Smooth muscle cell of the pulmonary artery (primary cell): Measurements from ENCODE around the gene SYNGR4. TPM values are rescaled to one million over a fixed set of nuclear protein-coding genes. Genes with fewer than 3 reads are reported as not detected.

Experiments
- total RNA-seq: library from RNA; depleted of rRNA; stranded (reverse); fragments of >200 nt; gene quantifications from 2 replicates; pipeline ENCODE4 v1.2.3, GENCODE V29; 2014

The SYNGR4 gene
- total RNA-seq: not detected in 2 replicates

GRCh38 chr19:48363810-48364597 is at the start of gene SYNGR4, which contains the start of gene TMEM143:
Gene SYNGR4 (plus strand): TSS chr19:48364367. CDS start chr19:48365843, 1,476 bp downstream.
Gene TMEM143 (minus strand): TSS chr19:48363940. CDS start chr19:48363920, 20 bp downstream.

GRCh38 chr19:48325265-48325910 is 38.8 kb upstream of the SYNGR4 start, which contains the start of gene EMP3:
Gene EMP3 (plus strand): TSS chr19:48325552. CDS start chr19:48326845, 1,293 bp downstream.

GRCh38 chr19:48391100-48392005 is 27.2 kb downstream of the SYNGR4 start, which contains the start of gene KDELR1:
Gene KDELR1 (minus strand): TSS chr19:48391551. CDS start chr19:48391358, 193 bp downstream.

GRCh38 chr19:48393559-48394330 is 29.6 kb downstream of the SYNGR4 start, which contains the start of gene GRIN2D:
Gene GRIN2D (plus strand): TSS chr19:48393668. CDS start chr19:48398393, 4,725 bp downstream.

Other genes with a start within 250 kb of the SYNGR4 start
- 10.6 and 11.2 TPM in 2 replicates for gene LIG1, start 194.0 kb upstream of the SYNGR4 start, total RNA-seq
- gene ZSWIM9, start 193.7 kb upstream of the SYNGR4 start, total RNA-seq: 5.3 and 6.9 TPM in 2 replicates
- gene CARD8, start 108.5 kb upstream of the SYNGR4 start, total RNA-seq: 17.7 and 23.4 TPM in 2 replicates
- gene ZNF114, start 94.3 kb upstream of the SYNGR4 start, total RNA-seq: 0.59 TPM in 1 of 2 replicates, not detected in the other
- 132 and 188 TPM in 2 replicates for gene EMP3, start 38.8 kb upstream of the SYNGR4 start, total RNA-seq
- gene TMEM143, start 427 bp upstream of the SYNGR4 start, total RNA-seq: 5.2 and 7.3 TPM in 2 replicates
- 118 TPM in 2 replicates for gene KDELR1, start 27.2 kb downstream of the SYNGR4 start, total RNA-seq
- 0.59 and 1.1 TPM in 2 replicates for gene GRIN2D, start 29.3 kb downstream of the SYNGR4 start, total RNA-seq
- gene GRWD1, start 81.6 kb downstream of the SYNGR4 start, total RNA-seq: 22.2 and 29.3 TPM in 2 replicates
- 0.65 and 1.1 TPM in 2 replicates for gene KCNJ14, start 91.2 kb downstream of the SYNGR4 start, total RNA-seq
- gene CYTH2, start 105.0 kb downstream of the SYNGR4 start, total RNA-seq: 24.0 and 33.6 TPM in 2 replicates
- 0.33 and 0.89 TPM in 2 replicates for gene LMTK3, start 147.5 kb downstream of the SYNGR4 start, total RNA-seq
- gene SULT2B1, start 187.8 kb downstream of the SYNGR4 start, total RNA-seq: not detected in 2 replicates
- not detected in 2 replicates for gene SPACA4, start 242.4 kb downstream of the SYNGR4 start, total RNA-seq